CD4-positive, alpha-beta T cell (primary cell): ENCODE results near the gene NAA10. TPM values are rescaled to one million over a fixed set of nuclear protein-coding genes. Genes with fewer than 3 reads are reported as not detected.

Experiments used
- ATAC-seq: fragments of 200-7000 bp; cut with Tn5 transposase; one replicate; pipeline ENCODE4 v1.10.0; 2022; ENCODE audit warnings: mild to moderate bottlenecking; ENCODE audit not compliant: poor library complexity
- CTCF ChIA-PET: fragments of 350-600 bp; sonication (Branson Sonifier 250); formaldehyde crosslinking; loops from one replicate; lab custom pipeline; 2021; ENCODE audit warnings: antibody characterized with exemption, inconsistent platforms; lab: Charles Lee
- POLR2A ChIA-PET: fragments of 350-600 bp; sonication (Branson Sonifier 250); formaldehyde crosslinking; loops from one replicate; lab custom pipeline; 2021; ENCODE audit warnings: antibody characterized with exemption, inconsistent platforms; lab: Charles Lee
- DNase-seq, 14 experiments: peaks; one replicate each; pipeline ENCODE4 v3.0.0-alpha.2; 2013 to 2020; ENCODE audit warnings: mixed read lengths in 2 of 14
- H3K27ac ChIP-seq, 2 donors: one replicate each; pipeline versions ENCODE4 v1.5.1 to v1.7.0; 2013; ENCODE audit warnings: low read length in 2 of 2, low read depth in 1 of 2, mild to moderate bottlenecking in 1 of 2
- H3K27me3 ChIP-seq, 2 experiments: 1 replicate in 1 of 2; 2 replicates in 1 of 2; pipeline versions ENCODE4 v1.6.1 to v1.7.0; 2013; ENCODE audit warnings: low read length in 2 of 2, control low read depth in 1 of 2, mild to moderate bottlenecking in 1 of 2, moderate library complexity in 1 of 2; ENCODE audit not compliant: insufficient read depth in 2 of 2, control insufficient read depth in 1 of 2
- H3K36me3 ChIP-seq: one replicate; pipeline ENCODE4 v1.6.1; 2013; ENCODE audit warnings: low read length, control low read depth; ENCODE audit not compliant: insufficient read depth
- H3K4me1 ChIP-seq: one replicate; pipeline ENCODE4 v1.6.1; 2013; ENCODE audit warnings: low read length, control low read depth; ENCODE audit not compliant: insufficient read depth
- H3K4me3 ChIP-seq: one replicate; pipeline ENCODE4 v1.5.1; 2013; ENCODE audit warnings: mild to moderate bottlenecking, low read length, moderate library complexity
- H3K9me3 ChIP-seq, 2 experiments: 1 replicate in 1 of 2; 2 replicates in 1 of 2; pipeline versions ENCODE4 v1.6.1 to v1.7.0; 2013; ENCODE audit warnings: low read length in 2 of 2, mild to moderate bottlenecking in 2 of 2, control low read depth in 1 of 2, moderate library complexity in 1 of 2; ENCODE audit not compliant: control insufficient read depth in 1 of 2, insufficient read depth in 1 of 2
- H3K27ac Mint-ChIP-seq: one replicate; pipeline ENCODE4 v1.8.0; 2020; ENCODE audit warnings: mixed read lengths
- H3K27me3 Mint-ChIP-seq: one replicate; pipeline ENCODE4 v1.8.0; 2021; ENCODE audit warnings: mixed read lengths
- H3K36me3 Mint-ChIP-seq: one replicate; pipeline ENCODE4 v1.8.0; 2021; ENCODE audit warnings: low read depth, mixed read lengths
- H3K4me1 Mint-ChIP-seq: one replicate; pipeline ENCODE4 v1.8.0; 2021; ENCODE audit warnings: low read depth, mixed read lengths
- H3K4me3 Mint-ChIP-seq: one replicate; pipeline ENCODE4 v1.8.0; 2020; ENCODE audit warnings: mild to moderate bottlenecking, mixed read lengths
- H3K9me3 Mint-ChIP-seq: one replicate; pipeline ENCODE4 v1.8.0; 2020; ENCODE audit warnings: mixed read lengths
- CTCF ChIP-seq: fragments of 200-600 bp; IDR thresholded peaks from one replicate; pipeline ENCODE4 v1.8.0; 2022; ENCODE audit warnings: antibody characterized with exemption, mild to moderate bottlenecking
- intact Hi-C, 2 experiments: fragments of 100-400 bp; cut with DNase I in 1 of 2; cut with micrococcal nuclease in 1 of 2; formaldehyde crosslinking; loops; one replicate each; pipeline versions ENCODE4 v1.15.1 to v1.9.0; 2023 to 2025; cut with DNase I, micrococcal nuclease
- total RNA-seq, 174 experiments: library from RNA in 2 of 174; stranded (reverse) in 2 of 174; gene quantifications; one replicate each; pipeline ENCODE4 v1.2.3 and lab custom pipeline; 2021 to 2026

The NAA10 gene
- total RNA-seq, 2 experiments from 2014 or later, result 41.5 to 42.0 TPM

DNA sequence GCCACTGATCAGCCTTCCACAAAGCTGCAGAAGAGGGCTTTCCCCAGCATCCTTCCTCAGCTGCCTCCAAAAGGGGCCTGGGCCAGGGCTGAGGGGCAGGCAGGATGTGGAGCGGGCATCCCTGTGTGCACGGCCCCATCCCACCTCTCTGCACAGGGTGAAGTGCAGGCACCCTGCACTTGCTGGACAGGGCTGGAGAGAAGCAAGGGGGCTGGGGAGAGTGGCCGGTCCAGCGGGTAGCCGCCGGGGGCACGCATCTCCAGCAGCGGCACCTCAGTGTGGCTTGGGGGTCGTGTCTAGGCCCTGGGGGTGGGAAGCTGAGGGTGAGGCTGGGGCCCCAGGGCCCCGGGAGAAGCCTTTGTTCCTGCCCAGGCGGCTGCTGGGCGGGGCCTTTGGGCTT lies 27.4 kb downstream of the NAA10 start:
- no peak overlapping the region for H3K4me3 ChIP-seq
- Mint-ChIP-seq H3K36me3 (peaks cover 17% of the 10 kb centered on the region), H3K27me3 (no peaks in the 10 kb centered on the region), H3K4me3 (no peak overlapping the region), H3K9me3 (no peaks in the 10 kb centered on the region), H3K4me1 (peaks cover 39% of the 10 kb centered on the region), H3K27ac (peak overlapping the region; percentile 30)
- ATAC-seq (no peak), DNase-seq (no peak)
- H3K36me3 ChIP-seq, result peaks cover 24% of the 10 kb centered on the region
- ChIA-PET CTCF (interaction anchor here (2.0 kb wide), 1 partner anchor 40 kb away, joined by 6 read pairs; no protein-coding TSS in a partner anchor), POLR2A (interaction anchor here (1.2 to 7.3 kb wide), 3 partner anchors 19 to 125 kb away, joined by 3 to 63 read pairs (median 3); partner anchors contain the start of gene ARHGAP4)
- no peak for TF ChIP-seq CTCF
- H3K27me3 ChIP-seq, result no peaks in the 10 kb centered on the region
- H3K4me1 ChIP-seq, result peaks cover 45% of the 10 kb centered on the region
- no peak overlapping the region for H3K27ac ChIP-seq
- H3K9me3 ChIP-seq, result no peaks in the 10 kb centered on the region
- intact Hi-C loops, result no loop called here

GRCh38 chrX:153906126-153906917 lies 28.5 kb downstream of the NAA10 start:
- Histone ChIP-seq H3K27me3 (no peaks in the 10 kb centered on the region), H3K36me3 (peaks cover 18% of the 10 kb centered on the region), H3K4me3 (no peak overlapping the region), H3K27ac (no peak overlapping the region), H3K4me1 (peaks cover 49% of the 10 kb centered on the region), H3K9me3 (no peaks in the 10 kb centered on the region)
- intact Hi-C loops, result no loop called here
- peaks cover 40% of the 10 kb centered on the region for H3K4me1 Mint-ChIP-seq
- DNase-seq (peak in 4 of 14 experiments; percentile 7 to 53 (median 38)), ATAC-seq (peak; percentile 42)
- peaks cover 9% of the 10 kb centered on the region for H3K36me3 Mint-ChIP-seq
- no peak overlapping the region for H3K4me3 Mint-ChIP-seq
- POLR2A ChIA-PET, result interaction anchor here (0.6 to 7.3 kb wide), 6 partner anchors 9 to 113 kb away, joined by 3 to 63 read pairs (median 4); partner anchors contain the start of genes ARHGAP4, HCFC1 and SSR4
- H3K27me3 Mint-ChIP-seq, result no peaks in the 10 kb centered on the region
- CTCF ChIA-PET, result interaction anchor here (0.8 to 2.0 kb wide), 3 partner anchors 17 to 41 kb away, joined by 3 to 6 read pairs (median 4); no protein-coding TSS in a partner anchor
- H3K27ac Mint-ChIP-seq, result peak overlapping the region; percentile 71
- no peaks in the 10 kb centered on the region for H3K9me3 Mint-ChIP-seq
- TF ChIP-seq CTCF, result no peak

DNA sequence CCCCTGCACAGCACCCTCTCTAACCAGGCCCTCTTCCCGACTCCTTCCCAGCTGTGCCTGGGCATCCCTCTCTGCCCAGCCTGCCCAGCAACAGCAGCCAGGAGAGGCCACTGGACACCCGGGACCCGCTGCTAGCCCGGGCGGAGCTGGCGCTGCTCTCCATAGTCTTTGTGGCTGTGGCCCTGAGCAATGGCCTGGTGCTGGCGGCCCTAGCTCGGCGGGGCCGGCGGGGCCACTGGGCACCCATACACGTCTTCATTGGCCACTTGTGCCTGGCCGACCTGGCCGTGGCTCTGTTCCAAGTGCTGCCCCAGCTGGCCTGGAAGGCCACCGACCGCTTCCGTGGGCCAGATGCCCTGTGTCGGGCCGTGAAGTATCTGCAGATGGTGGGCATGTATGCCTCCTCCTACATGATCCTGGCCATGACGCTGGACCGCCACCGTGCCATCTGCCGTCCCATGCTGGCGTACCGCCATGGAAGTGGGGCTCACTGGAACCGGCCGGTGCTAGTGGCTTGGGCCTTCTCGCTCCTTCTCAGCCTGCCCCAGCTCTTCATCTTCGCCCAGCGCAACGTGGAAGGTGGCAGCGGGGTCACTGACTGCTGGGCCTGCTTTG lies 29.2 kb downstream of the NAA10 start:
- POLR2A ChIA-PET, result interaction anchor here (1.8 to 7.3 kb wide), 2 partner anchors 17 to 21 kb away, joined by 7 to 63 read pairs; partner anchors contain the start of gene ARHGAP4
- intact Hi-C loops, result no loop called here
- peaks cover 9% of the 10 kb centered on the region for H3K36me3 Mint-ChIP-seq
- Histone ChIP-seq H3K4me1 (peaks cover 54% of the 10 kb centered on the region), H3K27ac (no peak overlapping the region), H3K36me3 (peaks cover 14% of the 10 kb centered on the region), H3K9me3 (no peaks in the 10 kb centered on the region), H3K4me3 (no peak overlapping the region), H3K27me3 (no peaks in the 10 kb centered on the region)
- ATAC-seq, result no peak
- H3K4me1 Mint-ChIP-seq, result peaks cover 45% of the 10 kb centered on the region
- CTCF ChIA-PET, result interaction anchor here (2.0 kb wide), 1 partner anchor 41 kb away, joined by 6 read pairs; no protein-coding TSS in a partner anchor
- no peak for TF ChIP-seq CTCF
- DNase-seq, result peak in 2 of 14 experiments; percentile 3 to 15
- no peaks in the 10 kb centered on the region for H3K9me3 Mint-ChIP-seq
- no peaks in the 10 kb centered on the region for H3K27me3 Mint-ChIP-seq
- H3K27ac Mint-ChIP-seq, result peak overlapping the region; percentile 71
- H3K4me3 Mint-ChIP-seq, result no peak overlapping the region
